HL-60 (cell line): Measurements from ENCODE around the gene DDX17.

Experiments used
- DNase-seq, 2 experiments: peaks; one replicate each; pipeline ENCODE4 v3.0.0-alpha.2; 2010 to 2020; ENCODE audit warnings: low read depth in 1 of 2, low spot score in 1 of 2
- H3K27ac ChIP-seq: fragments of 250-450 bp; sonication (Bioruptor Pico); replicated peaks from 2 replicates; pipeline ENCODE4 v1.5.1; 2020; ENCODE audit warnings: mild to moderate bottlenecking, moderate library complexity
- H3K27me3 ChIP-seq: fragments of 250-450 bp; sonication (Bioruptor Pico); 2 replicates; pipeline ENCODE4 v1.5.1; 2021; ENCODE audit warnings: mild to moderate bottlenecking, moderate library complexity; ENCODE audit not compliant: insufficient read depth, poor library complexity, severe bottlenecking
- H3K4me3 ChIP-seq: replicated peaks from 2 replicates; pipeline ENCODE4 v1.5.1; 2011; ENCODE audit warnings: mild to moderate bottlenecking, control low read depth, low read length; ENCODE audit not compliant: insufficient read depth
- GABPA ChIP-seq: IDR thresholded peaks from 2 replicates; pipeline ENCODE4 v1.6.1; 2012; ENCODE audit warnings: low read depth
- POLR2AphosphoS5 ChIP-seq: IDR thresholded peaks from 2 replicates; pipeline ENCODE4 v1.6.1; 2012; ENCODE audit warnings: low read depth
- SPI1 ChIP-seq: IDR thresholded peaks from 2 replicates; pipeline ENCODE4 v1.6.1; 2012; ENCODE audit warnings: low read depth, mild to moderate bottlenecking, borderline replicate concordance
- TF ChIP-seq, protein P1 (sequence below): IDR thresholded peaks from one replicate; pipeline ENCODE4 v1.5.1; 2011; ENCODE audit warnings: low read length, control low read depth, inconsistent platforms; ENCODE audit not compliant: insufficient read depth
- TF ChIP-seq, protein P2 (sequence below): IDR thresholded peaks from 2 replicates; pipeline ENCODE4 v1.6.1; 2012; ENCODE audit warnings: low read depth; ENCODE audit not compliant: insufficient replicate concordance

The DDX17 gene

DNA sequence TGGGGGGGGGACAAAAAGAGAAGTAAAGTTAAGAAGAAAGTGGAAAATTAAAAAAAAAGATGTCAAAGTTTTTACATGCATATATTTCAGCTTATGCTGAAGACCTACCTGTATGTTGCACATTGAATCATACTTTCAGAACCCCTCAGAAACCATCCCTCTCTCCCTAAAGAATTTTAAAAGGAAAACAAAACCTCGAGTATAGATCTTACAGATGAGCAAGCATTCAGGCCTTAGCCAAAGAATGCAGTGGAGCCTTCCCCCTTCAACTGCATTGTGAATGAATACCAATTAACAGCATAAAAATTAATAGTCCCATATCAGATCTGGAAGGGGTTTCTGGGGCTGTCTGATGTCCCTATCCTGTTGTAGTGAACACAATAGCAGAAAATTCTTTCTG is 21.9 kb downstream of the DDX17 start:
- DNase-seq = no peak
- Histone ChIP-seq H3K27me3 (no peaks in the 10 kb centered on the region), H3K27ac (no peak overlapping the region), H3K4me3 (no peak overlapping the region)
- TF ChIP-seq SPI1 (no peak), GABPA (no peak), POLR2AphosphoS5 (no peak)
- TF ChIP-seq, protein P1, sequence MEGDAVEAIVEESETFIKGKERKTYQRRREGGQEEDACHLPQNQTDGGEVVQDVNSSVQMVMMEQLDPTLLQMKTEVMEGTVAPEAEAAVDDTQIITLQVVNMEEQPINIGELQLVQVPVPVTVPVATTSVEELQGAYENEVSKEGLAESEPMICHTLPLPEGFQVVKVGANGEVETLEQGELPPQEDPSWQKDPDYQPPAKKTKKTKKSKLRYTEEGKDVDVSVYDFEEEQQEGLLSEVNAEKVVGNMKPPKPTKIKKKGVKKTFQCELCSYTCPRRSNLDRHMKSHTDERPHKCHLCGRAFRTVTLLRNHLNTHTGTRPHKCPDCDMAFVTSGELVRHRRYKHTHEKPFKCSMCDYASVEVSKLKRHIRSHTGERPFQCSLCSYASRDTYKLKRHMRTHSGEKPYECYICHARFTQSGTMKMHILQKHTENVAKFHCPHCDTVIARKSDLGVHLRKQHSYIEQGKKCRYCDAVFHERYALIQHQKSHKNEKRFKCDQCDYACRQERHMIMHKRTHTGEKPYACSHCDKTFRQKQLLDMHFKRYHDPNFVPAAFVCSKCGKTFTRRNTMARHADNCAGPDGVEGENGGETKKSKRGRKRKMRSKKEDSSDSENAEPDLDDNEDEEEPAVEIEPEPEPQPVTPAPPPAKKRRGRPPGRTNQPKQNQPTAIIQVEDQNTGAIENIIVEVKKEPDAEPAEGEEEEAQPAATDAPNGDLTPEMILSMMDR = no peak
- TF ChIP-seq, protein P2, sequence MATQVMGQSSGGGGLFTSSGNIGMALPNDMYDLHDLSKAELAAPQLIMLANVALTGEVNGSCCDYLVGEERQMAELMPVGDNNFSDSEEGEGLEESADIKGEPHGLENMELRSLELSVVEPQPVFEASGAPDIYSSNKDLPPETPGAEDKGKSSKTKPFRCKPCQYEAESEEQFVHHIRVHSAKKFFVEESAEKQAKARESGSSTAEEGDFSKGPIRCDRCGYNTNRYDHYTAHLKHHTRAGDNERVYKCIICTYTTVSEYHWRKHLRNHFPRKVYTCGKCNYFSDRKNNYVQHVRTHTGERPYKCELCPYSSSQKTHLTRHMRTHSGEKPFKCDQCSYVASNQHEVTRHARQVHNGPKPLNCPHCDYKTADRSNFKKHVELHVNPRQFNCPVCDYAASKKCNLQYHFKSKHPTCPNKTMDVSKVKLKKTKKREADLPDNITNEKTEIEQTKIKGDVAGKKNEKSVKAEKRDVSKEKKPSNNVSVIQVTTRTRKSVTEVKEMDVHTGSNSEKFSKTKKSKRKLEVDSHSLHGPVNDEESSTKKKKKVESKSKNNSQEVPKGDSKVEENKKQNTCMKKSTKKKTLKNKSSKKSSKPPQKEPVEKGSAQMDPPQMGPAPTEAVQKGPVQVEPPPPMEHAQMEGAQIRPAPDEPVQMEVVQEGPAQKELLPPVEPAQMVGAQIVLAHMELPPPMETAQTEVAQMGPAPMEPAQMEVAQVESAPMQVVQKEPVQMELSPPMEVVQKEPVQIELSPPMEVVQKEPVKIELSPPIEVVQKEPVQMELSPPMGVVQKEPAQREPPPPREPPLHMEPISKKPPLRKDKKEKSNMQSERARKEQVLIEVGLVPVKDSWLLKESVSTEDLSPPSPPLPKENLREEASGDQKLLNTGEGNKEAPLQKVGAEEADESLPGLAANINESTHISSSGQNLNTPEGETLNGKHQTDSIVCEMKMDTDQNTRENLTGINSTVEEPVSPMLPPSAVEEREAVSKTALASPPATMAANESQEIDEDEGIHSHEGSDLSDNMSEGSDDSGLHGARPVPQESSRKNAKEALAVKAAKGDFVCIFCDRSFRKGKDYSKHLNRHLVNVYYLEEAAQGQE = no peak

DNA sequence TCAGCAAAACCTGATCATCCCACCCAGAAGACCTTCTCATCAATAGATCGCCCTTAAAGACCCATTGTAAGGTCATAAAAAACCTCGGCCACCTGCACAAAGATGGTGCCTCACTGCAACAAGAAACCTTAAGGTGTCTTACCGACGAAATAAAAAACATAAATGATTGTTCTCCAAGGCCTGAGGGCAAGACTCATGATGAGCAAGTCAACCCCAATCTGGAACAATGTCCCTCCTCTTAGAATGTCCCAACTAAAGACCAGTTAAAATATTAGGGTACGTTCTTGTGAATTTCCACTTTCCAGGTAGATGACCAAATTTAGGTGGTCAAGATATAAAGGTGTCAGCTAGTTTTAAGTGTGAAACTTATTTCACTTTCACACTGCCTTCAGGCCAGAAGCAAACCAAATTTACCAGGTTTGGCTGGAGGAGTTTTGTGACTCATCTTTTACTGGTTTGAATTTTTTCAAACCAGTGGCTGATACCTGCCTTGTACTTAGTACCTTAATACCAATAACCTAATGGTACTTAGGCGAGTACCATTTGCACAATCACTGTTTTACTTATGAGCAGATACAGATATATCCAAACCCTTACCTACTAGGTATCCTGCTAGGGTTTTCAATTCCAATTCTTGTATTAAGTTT is 23.3 kb downstream of the DDX17 start:
- Histone ChIP-seq H3K27me3 (no peaks in the 10 kb centered on the region), H3K27ac (no peak overlapping the region), H3K4me3 (no peak overlapping the region)
- no peak; the same call in none of the 2 replicates for TF ChIP-seq POLR2AphosphoS5
- TF ChIP-seq, protein P2 = no peak
- TF ChIP-seq, protein P1 = no peak
- TF ChIP-seq GABPA = no peak
- no peak for TF ChIP-seq SPI1
- DNase-seq = no peak

DNA sequence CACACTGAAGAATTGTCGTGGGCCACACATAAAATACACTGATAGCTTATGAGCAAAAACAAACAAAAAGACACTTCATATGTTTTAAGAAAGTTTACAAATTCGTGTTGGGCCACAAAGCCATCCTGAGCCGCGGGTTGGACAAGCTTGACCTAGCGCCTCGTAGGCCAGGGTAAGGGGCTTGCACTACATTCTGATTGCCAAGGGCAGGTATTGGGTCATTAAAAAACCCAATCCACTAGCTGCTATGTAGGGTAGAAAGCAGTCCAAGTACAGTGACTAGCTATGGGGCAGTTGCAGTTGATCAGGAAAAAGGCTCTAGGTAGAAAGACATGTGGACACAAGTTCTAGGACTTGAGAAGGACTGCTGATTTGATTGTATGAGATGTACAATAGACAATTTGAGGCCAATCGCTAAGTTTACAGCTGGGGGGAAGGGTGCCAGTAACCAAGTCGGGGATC is 24.2 kb downstream of the DDX17 start:
- TF ChIP-seq GABPA = no peak
- TF ChIP-seq, protein P1 = no peak
- TF ChIP-seq, protein P2 = no peak
- TF ChIP-seq POLR2AphosphoS5 = no peak; the same call in 1 of the 2 replicates
- no peak for TF ChIP-seq SPI1
- H3K27me3 ChIP-seq = no peaks in the 10 kb centered on the region
- H3K4me3 ChIP-seq = no peak overlapping the region
- no peak overlapping the region for H3K27ac ChIP-seq
- DNase-seq = no peak
